H1 (cell line): ENCODE results near the gene ATP13A3. TPM values are rescaled to one million over a fixed set of nuclear protein-coding genes. Genes with fewer than 3 reads are reported as not detected.

Source experiments
- CTCF ChIA-PET: fragments of 300-600 bp; sonication (Branson Sonifier 250); formaldehyde crosslinking; loops from one replicate; lab custom pipeline; 2021; ENCODE audit not compliant: partially characterized antibody; lab: Charles Lee
- POLR2A ChIA-PET: fragments of 300-600 bp; sonication (Branson Sonifier 250); formaldehyde crosslinking; loops from one replicate; lab custom pipeline; 2021; ENCODE audit warnings: inconsistent platforms; ENCODE audit not compliant: partially characterized antibody; lab: Charles Lee
- DNase-seq, 2 experiments: peaks; one replicate each; pipeline versions ENCODE4 v3.0.0 to v3.0.0-alpha.2; 2010 to 2022; ENCODE audit warnings: low spot score in 2 of 2, low read depth in 1 of 2, mixed read lengths in 1 of 2
- FAIRE-seq: peaks from 2 replicates; lab custom pipeline; 2011; peaks lifted over from hg19 to GRCh38; lab: Jason Lieb, UNC
- H2AFZ ChIP-seq: 2 replicates; pipeline ENCODE4 v1.8.1; 2012; ENCODE audit warnings: low read length, inconsistent platforms
- H2AK5ac ChIP-seq: 2 replicates; pipeline ENCODE4 v1.6.1; 2013; ENCODE audit warnings: low read depth, low read length
- H2BK120ac ChIP-seq: replicated peaks from 2 replicates; pipeline ENCODE3; 2013; ENCODE audit warnings: low read depth, low read length, inconsistent platforms
- H2BK12ac ChIP-seq: 2 replicates; pipeline ENCODE4 v1.6.1; 2013; ENCODE audit warnings: low read depth, low read length
- H2BK15ac ChIP-seq: 2 replicates; pipeline ENCODE4 v1.6.1; 2013; ENCODE audit warnings: low read length
- H2BK20ac ChIP-seq: 2 replicates; pipeline ENCODE4 v1.6.1; 2013; ENCODE audit warnings: low read length
- H2BK5ac ChIP-seq: 2 replicates; pipeline ENCODE4 v1.6.1; 2013; ENCODE audit warnings: low read depth, low read length
- H3K14ac ChIP-seq: 2 replicates; pipeline ENCODE4 v1.6.1; 2013; ENCODE audit warnings: inconsistent platforms; ENCODE audit not compliant: insufficient read length
- H3K18ac ChIP-seq: 2 replicates; pipeline ENCODE4 v1.6.1; 2013; ENCODE audit warnings: low read length; ENCODE audit errors: extremely low read depth
- H3K23ac ChIP-seq: 2 replicates; pipeline ENCODE4 v1.6.1; 2013; ENCODE audit warnings: inconsistent platforms; ENCODE audit not compliant: insufficient read length
- H3K23me2 ChIP-seq: 2 replicates; pipeline ENCODE4 v1.6.1; 2013; ENCODE audit warnings: low read depth, low read length
- H3K27ac ChIP-seq: 2 replicates; pipeline ENCODE4 v1.6.1; 2011; ENCODE audit warnings: low read depth, low read length, inconsistent platforms
- H3K27me3 ChIP-seq, 4 experiments: replicated peaks in 1 of 4; 1 replicate in 1 of 4; 2 replicates in 3 of 4; pipeline versions ENCODE4 v1.6.1 to v1.8.1; 2011 to 2013; ENCODE audit warnings: low read length in 3 of 4, mild to moderate bottlenecking in 3 of 4, inconsistent platforms in 2 of 4, mixed read lengths in 2 of 4, moderate library complexity in 1 of 4; ENCODE audit not compliant: control insufficient read depth in 3 of 4, insufficient read depth in 3 of 4; ENCODE audit errors: extremely low read depth in 1 of 4
- H3K36me3 ChIP-seq, 4 experiments: 2 replicates each; pipeline versions ENCODE4 v1.6.1 to v1.8.1; 2011 to 2013; ENCODE audit warnings: mild to moderate bottlenecking in 4 of 4, low read length in 3 of 4, moderate library complexity in 2 of 4, control low read depth in 1 of 4, inconsistent platforms in 1 of 4; ENCODE audit not compliant: insufficient read depth in 4 of 4, control insufficient read depth in 2 of 4
- H3K4ac ChIP-seq: replicated peaks from 2 replicates; pipeline ENCODE3; 2013; ENCODE audit warnings: low read length, low read depth, mixed read lengths, inconsistent platforms; ENCODE audit not compliant: insufficient read length
- H3K4me1 ChIP-seq, 4 experiments: replicated peaks in 1 of 4; 1 replicate in 1 of 4; 2 replicates in 3 of 4; pipeline versions ENCODE4 v1.6.1 to v1.8.1; 2011 to 2013; ENCODE audit warnings: low read length in 3 of 4, inconsistent platforms in 2 of 4, mixed read lengths in 1 of 4; ENCODE audit not compliant: insufficient read depth in 4 of 4, control insufficient read depth in 3 of 4
- H3K4me2 ChIP-seq, 2 experiments: 2 replicates each; pipeline versions ENCODE4 v1.6.1 to v1.8.1; 2011 to 2013; ENCODE audit warnings: low read depth in 2 of 2, low read length in 2 of 2, control low read depth in 1 of 2, inconsistent platforms in 1 of 2, mild to moderate bottlenecking in 1 of 2; ENCODE audit not compliant: insufficient read depth in 1 of 2
- H3K4me3 ChIP-seq, 4 experiments: fragments of 200-600, 300-600 bp in 1 of 4; sonication (generic), shearing (Covaris generic), sonication (Bioruptor Twin) in 1 of 4; 2 replicates each; pipeline versions ENCODE4 v1.5.1 to v1.8.1; 2011 to 2016; ENCODE audit warnings: low read length in 4 of 4, low read depth in 3 of 4, control low read depth in 2 of 4, inconsistent platforms in 2 of 4, mild to moderate bottlenecking in 2 of 4, mixed read lengths in 1 of 4, moderate library complexity in 1 of 4; ENCODE audit not compliant: insufficient read depth in 2 of 4; ENCODE audit errors: extremely low read depth in 1 of 4
- H3K56ac ChIP-seq: replicated peaks from 2 replicates; pipeline ENCODE3; 2013; ENCODE audit warnings: low read depth, mild to moderate bottlenecking, mixed read lengths, low read length, inconsistent platforms; ENCODE audit not compliant: insufficient read length
- H3K79me1 ChIP-seq: 2 replicates; pipeline ENCODE4 v1.6.1; 2013; ENCODE audit warnings: low read depth, low read length, control low read depth
- H3K79me2 ChIP-seq, 2 experiments: 2 replicates each; pipeline versions ENCODE4 v1.6.1 to v1.8.1; 2012 to 2013; ENCODE audit warnings: low read length in 2 of 2, mild to moderate bottlenecking in 2 of 2, inconsistent platforms in 1 of 2; ENCODE audit not compliant: insufficient read depth in 2 of 2, control insufficient read depth in 1 of 2
- H3K9ac ChIP-seq, 4 experiments: replicated peaks in 1 of 4; 1 replicate in 1 of 4; 2 replicates in 3 of 4; pipeline versions ENCODE4 v1.6.1 to v1.8.1; 2011 to 2013; ENCODE audit warnings: low read depth in 3 of 4, low read length in 3 of 4, control low read depth in 2 of 4, mild to moderate bottlenecking in 2 of 4, moderate library complexity in 2 of 4, inconsistent platforms in 1 of 4; ENCODE audit errors: extremely low read depth in 1 of 4
- H3K9me3 ChIP-seq, 2 experiments: 2 replicates each; pipeline versions ENCODE4 v1.6.1 to v1.8.1; 2012 to 2013; ENCODE audit warnings: mild to moderate bottlenecking in 2 of 2, moderate library complexity in 2 of 2, control low read depth in 1 of 2, inconsistent platforms in 1 of 2, low read depth in 1 of 2, low read length in 1 of 2, mixed read lengths in 1 of 2; ENCODE audit not compliant: insufficient read depth in 2 of 2
- H4K20me1 ChIP-seq, 2 experiments: replicated peaks in 1 of 2; 2 replicates each; pipeline versions ENCODE3 to v1.8.1; 2011 to 2013; ENCODE audit warnings: inconsistent platforms in 2 of 2, low read length in 2 of 2, mild to moderate bottlenecking in 1 of 2; ENCODE audit not compliant: insufficient read depth in 2 of 2, control insufficient read depth in 1 of 2
- H4K5ac ChIP-seq: 2 replicates; pipeline ENCODE4 v1.6.1; 2013; ENCODE audit warnings: low read length, low read depth, mixed read lengths, inconsistent platforms; ENCODE audit not compliant: insufficient read length
- H4K8ac ChIP-seq: 2 replicates; pipeline ENCODE4 v1.8.0; 2013; ENCODE audit warnings: mild to moderate bottlenecking, moderate library complexity, low read length, inconsistent platforms; ENCODE audit not compliant: insufficient read depth; ENCODE audit errors: extremely low read depth
- H4K91ac ChIP-seq: replicated peaks from 2 replicates; pipeline ENCODE3; 2013; ENCODE audit warnings: low read length, mixed read lengths, inconsistent platforms; ENCODE audit not compliant: insufficient read length
- ATF3 ChIP-seq: IDR thresholded peaks from 2 replicates; pipeline ENCODE4 v1.6.1; 2011; ENCODE audit warnings: low read depth, mild to moderate bottlenecking, low read length; ENCODE audit not compliant: insufficient read depth
- BACH1 ChIP-seq: IDR thresholded peaks from 2 replicates; pipeline ENCODE4 v1.6.1; 2012; ENCODE audit warnings: low read length, improper control_type of control experiment
- CTCF ChIP-seq, 3 experiments: IDR thresholded peaks; 1 replicate in 2 of 3; 2 replicates in 1 of 3; pipeline versions ENCODE4 v1.5.1 to v1.6.1; 2011; ENCODE audit warnings: low read length in 3 of 3, mild to moderate bottlenecking in 3 of 3, inconsistent platforms in 2 of 3, low read depth in 1 of 3, moderate library complexity in 1 of 3; ENCODE audit not compliant: insufficient read depth in 1 of 3; ENCODE audit errors: control extremely low read depth in 1 of 3
- EZH2 ChIP-seq: fragments of 200-600 bp; sonication (generic); IDR thresholded peaks from 2 replicates; pipeline ENCODE4 v1.7.1; 2012; ENCODE audit warnings: low read depth, mild to moderate bottlenecking, moderate library complexity, low read length, inconsistent platforms; ENCODE audit not compliant: severe bottlenecking
- NRF1 ChIP-seq: IDR thresholded peaks from 2 replicates; pipeline ENCODE4 v1.6.1; 2011; ENCODE audit warnings: mild to moderate bottlenecking, low read depth, low read length, improper control_type of control experiment
- POU5F1 ChIP-seq: IDR thresholded peaks from 2 replicates; pipeline ENCODE4 v1.6.1; 2011; ENCODE audit warnings: low read depth, mild to moderate bottlenecking, low read length, moderate library complexity
- RXRA ChIP-seq: IDR thresholded peaks from 2 replicates; pipeline ENCODE4 v1.6.1; 2011; ENCODE audit warnings: low read depth, mild to moderate bottlenecking, low read length, moderate library complexity; ENCODE audit not compliant: insufficient read depth
- SRF ChIP-seq: IDR thresholded peaks from 2 replicates; pipeline ENCODE4 v1.6.1; 2011; ENCODE audit warnings: mild to moderate bottlenecking, low read depth, low read length, moderate library complexity
- USF2 ChIP-seq: IDR thresholded peaks from 2 replicates; pipeline ENCODE4 v1.6.1; 2011; ENCODE audit warnings: low read length, improper control_type of control experiment
- YY1 ChIP-seq: IDR thresholded peaks from 2 replicates; pipeline ENCODE4 v1.6.1; 2011; ENCODE audit warnings: low read depth, mild to moderate bottlenecking, low read length
- polyA plus RNA-seq, 7 experiments: library from polyadenylated mRNA; depleted of rRNA in 3 of 7; stranded (reverse) in 5 of 7; unstranded in 2 of 7; fragments of >200 nt in 5 of 7; fragments of 200-250 nt in 2 of 7; gene quantifications; 1 replicate in 5 of 7; 2 replicates in 1 of 7; 4 replicates in 1 of 7; pipeline versions ENCODE4 v1.2.1 to v1.2.3, GENCODE V29; 2011 to 2013; ENCODE audit warnings: missing spikeins in 2 of 7, mixed read lengths in 2 of 7
- total RNA-seq: library from RNA; stranded (reverse); fragmentation: NEBNext Ultra II Directional; extraction: Animal tissue kit (Norgen Biotek cat#: 25700); gene quantifications from 2 replicates; pipeline ENCODE4 v1.2.1, GENCODE V29; 2021

ATP13A3 gene
- total and polyA plus RNA-seq, 2 of the 8 experiments (the other 6 are each of a cell fraction or from before 2014, with no cell fraction given): 18.6 to 92.2 TPM

GRCh38 chr3:194390835-194391234 is 96.0 kb downstream of the ATP13A3 start:
- no peak overlapping the region for H2BK15ac ChIP-seq
- H3K79me2 ChIP-seq: no peaks in the 10 kb centered on the region
- H2BK5ac ChIP-seq: no peak overlapping the region
- H2AK5ac ChIP-seq: no peak overlapping the region
- ChIA-PET POLR2A (no interaction called here), CTCF (interaction anchor here (1.3 to 1.5 kb wide), 2 partner anchors 21 to 52 kb away, joined by 3 to 4 read pairs; partner anchors contain the start of gene LRRC15)
- no peak overlapping the region for H3K4me2 ChIP-seq
- H3K27me3 ChIP-seq: peaks cover 0 to 2% (median under 1%) of the 10 kb centered on the region in 4 experiments; a peak in 3 of 7 replicates
- H3K9ac ChIP-seq: no peak overlapping the region
- no peak overlapping the region for H2BK20ac ChIP-seq
- no peaks in the 10 kb centered on the region for H3K36me3 ChIP-seq
- FAIRE-seq (no peak), DNase-seq (no peak)
- H3K23me2 ChIP-seq: no peaks in the 10 kb centered on the region
- no peak overlapping the region for H2BK12ac ChIP-seq
- H2AFZ ChIP-seq: no peak overlapping the region
- H3K4me1 ChIP-seq: 0 out of 7 replicates have a peak, but pooled peaks cover 0 to under 1% (median 0%) of the 10 kb centered on the region in 4 experiments
- no peak overlapping the region for H4K8ac ChIP-seq
- no peak overlapping the region for H3K4ac ChIP-seq
- H3K14ac ChIP-seq: no peak overlapping the region
- no peaks in the 10 kb centered on the region for H4K20me1 ChIP-seq
- H3K18ac ChIP-seq: no peak overlapping the region
- H4K91ac ChIP-seq: no peak overlapping the region
- peaks cover 0 to 4% of the 10 kb centered on the region in 2 experiments; a peak in 1 of 4 replicates for H3K9me3 ChIP-seq
- H2BK120ac ChIP-seq: no peak overlapping the region
- no peaks in the 10 kb centered on the region for H3K79me1 ChIP-seq
- H3K27ac ChIP-seq: no peak overlapping the region
- no peak overlapping the region for H3K23ac ChIP-seq
- no peak overlapping the region for H3K56ac ChIP-seq
- H3K4me3 ChIP-seq: no peak overlapping the region
- H4K5ac ChIP-seq: no peak overlapping the region
- TF ChIP-seq ATF3 (no peak), EZH2 (no peak), YY1 (no peak), NRF1 (no peak), USF2 (no peak), CTCF (IDR thresholded peaks at IDR 0.05; ENCODE audit: control extremely low read depth in 1 of 3, insufficient read depth in 1 of 3, low read depth in 1 of 3, low read length in 3 of 3) (no peak), SRF (no peak), POU5F1 (no peak), RXRA (no peak), BACH1 (no peak)
